IPS DF 4.7 (cell line): ENCODE results near the gene KREMEN1.
"Not testable (repeated sequence)": the region's sequence is repeated elsewhere in the genome, so short reads cannot be mapped to it uniquely, and the experiment has no call there.

Source experiments
- DNase-seq: peaks from one replicate; pipeline ENCODE4 v3.0.0-alpha.2; 2013; ENCODE audit warnings: low spot score; ENCODE audit errors: extremely low read depth

KREMEN1 gene

DNA sequence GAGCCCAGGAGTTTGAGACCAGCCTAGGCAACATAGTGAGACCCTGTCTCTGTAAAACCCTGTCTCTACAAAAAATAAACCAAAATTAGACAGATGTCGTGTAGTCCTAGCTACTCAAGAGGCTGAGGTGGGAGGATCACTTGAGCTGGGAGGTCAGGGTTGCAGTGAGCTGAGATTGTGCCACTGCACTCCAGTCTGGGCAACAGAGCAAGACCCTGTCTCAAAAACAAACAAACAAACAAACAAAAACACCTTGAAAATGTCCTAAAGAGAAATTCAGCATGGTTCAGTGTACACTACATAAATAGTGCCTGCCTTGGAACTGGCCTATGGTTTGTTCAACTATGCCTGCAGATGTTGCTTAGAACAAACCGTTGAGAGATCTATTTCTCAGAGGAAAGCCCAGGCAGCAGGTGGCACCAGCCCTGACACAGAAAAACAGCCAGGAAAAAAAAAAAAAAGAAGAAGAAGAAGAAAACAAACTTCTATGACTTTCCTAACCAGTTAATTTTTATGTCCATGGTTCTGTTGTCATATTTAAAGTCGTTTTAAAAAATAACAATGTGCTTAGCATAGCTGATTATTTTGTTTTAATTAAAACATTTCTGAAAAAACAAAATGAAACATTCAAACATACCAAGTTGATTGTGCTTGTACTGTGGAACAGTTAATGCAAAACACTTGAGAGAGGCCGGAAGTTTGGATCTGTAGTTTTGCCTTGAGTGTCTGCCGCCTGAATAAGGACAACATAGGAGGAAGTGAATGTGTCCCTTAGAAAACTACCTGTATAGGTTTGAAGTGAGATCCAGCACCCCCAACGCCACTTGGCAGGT, 5.4 kb downstream of the KREMEN1 start:
- DNase-seq: no peak

DNA sequence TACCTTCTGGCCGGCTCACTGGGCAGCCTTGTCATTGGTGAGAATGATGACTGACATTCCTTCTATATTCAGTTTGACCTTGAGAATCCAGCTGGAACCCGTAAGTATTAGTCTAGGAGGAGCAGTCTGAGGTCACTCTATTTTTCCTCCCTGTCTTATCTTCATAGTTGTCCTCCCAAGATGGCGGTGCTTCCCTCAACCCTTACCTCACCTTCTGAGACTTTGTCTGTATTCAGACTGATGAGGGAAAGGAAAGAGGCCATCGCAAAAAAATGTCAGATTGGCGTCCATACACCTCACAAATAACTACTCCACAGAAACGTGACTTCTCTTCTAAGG, 6.0 kb downstream of the KREMEN1 start:
- no peak for DNase-seq

DNA sequence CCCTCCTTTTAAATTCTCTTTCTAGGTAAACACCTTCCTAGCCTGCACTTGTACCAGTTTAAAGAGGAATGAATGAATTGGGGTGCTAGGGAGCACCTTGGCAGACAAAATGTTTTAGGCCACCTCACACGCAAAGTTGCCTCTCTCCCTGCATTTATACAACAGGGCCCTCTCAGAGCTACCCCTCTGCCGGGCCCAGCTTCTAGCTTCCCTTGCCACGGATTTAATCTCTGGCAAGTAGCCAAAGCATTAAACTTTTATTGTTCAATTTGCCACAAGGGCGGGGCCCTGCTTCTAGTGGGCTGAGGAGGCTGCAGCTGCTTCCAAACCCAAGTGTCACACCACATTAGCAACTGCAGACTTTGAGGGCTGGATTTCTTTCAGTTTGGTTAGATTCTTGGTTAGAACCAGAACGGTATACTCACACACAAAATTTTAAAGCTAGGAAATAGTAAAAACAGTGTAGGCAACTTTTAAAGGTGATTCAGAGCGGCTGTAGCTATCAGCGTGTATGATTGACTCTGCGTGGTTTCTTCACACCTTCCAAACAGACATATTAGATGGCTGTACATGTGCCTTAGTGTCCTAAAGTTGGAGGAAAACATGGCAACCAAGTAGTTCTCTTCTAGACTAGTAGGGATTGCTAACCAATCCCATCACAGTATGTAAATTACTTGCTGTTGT, 6.5 kb downstream of the KREMEN1 start:
- no peak for DNase-seq

DNA sequence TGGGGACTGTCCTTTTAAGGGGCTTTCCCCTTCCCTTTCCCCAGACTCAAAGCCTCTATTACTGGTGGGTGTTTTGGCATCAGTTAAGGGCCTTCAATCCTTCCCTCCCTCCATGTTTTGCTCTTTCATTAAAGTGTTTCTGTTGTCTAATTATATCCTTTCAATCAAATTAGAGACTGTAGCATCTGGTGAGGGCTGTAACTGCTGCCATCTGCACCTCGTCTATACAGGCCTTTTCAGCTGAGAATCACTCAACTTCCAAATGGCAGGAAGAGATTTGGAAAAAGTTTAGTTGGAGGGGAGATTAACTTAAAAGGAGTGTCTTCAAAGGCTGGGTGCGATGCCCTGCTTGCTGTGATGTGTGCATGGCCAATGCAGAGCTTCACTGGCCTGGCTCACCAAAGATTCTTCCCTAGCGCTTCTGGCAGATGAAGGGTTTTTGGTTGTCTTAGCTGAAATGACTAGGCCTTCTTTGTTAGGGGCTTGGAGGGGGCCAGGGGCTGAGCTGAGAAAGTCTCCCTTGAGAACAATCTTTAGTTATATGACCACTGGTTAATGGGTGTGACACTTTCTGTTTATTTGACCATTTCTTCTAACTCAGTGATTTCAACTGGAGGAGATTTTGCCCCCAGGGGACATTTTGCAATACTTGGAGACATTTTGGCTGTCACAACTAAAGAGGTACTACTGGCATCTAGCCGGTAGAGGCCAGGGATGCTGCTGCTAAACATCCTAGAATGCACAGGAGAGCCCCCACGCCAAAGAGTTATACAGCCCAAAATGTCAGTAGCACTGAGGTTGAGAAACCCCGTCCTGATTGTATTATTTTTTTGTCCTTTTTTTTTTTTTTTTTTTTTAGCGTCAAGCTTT, 7.5 kb downstream of the KREMEN1 start:
- no peak for DNase-seq

DNA sequence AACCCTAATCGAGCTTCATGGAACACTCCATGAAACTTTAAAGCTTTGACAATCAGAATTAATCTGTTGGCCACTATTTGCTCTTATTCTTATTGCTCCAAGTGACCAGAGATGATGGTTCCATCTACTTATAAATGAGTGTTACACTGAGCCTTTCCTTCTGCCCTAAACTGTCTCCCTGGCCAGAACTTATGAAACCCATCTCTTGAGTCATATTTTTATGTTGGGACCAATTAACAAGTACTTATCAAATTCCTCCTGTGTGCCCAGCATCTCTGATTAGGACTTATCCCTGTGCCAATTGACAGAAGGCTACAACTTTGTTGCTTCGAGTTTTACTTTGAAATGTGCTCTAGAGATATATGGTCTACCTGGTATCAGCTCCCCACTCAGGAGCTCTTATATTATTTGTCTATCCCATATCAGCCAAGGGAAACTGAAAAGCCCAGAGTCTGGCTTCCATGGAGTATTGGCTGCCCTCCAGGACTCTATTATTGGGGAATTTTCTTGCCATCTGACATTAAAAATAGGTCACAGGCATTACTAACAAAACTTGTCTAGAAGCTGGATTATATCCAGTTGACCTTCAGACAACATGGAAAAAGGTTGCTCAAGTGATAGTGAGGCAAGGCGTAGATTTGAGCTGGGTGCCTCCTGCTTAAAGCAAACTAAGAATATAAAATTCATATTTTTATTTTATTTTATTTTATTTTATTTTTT, 8.8 kb downstream of the KREMEN1 start:
- DNase-seq: no peak

DNA sequence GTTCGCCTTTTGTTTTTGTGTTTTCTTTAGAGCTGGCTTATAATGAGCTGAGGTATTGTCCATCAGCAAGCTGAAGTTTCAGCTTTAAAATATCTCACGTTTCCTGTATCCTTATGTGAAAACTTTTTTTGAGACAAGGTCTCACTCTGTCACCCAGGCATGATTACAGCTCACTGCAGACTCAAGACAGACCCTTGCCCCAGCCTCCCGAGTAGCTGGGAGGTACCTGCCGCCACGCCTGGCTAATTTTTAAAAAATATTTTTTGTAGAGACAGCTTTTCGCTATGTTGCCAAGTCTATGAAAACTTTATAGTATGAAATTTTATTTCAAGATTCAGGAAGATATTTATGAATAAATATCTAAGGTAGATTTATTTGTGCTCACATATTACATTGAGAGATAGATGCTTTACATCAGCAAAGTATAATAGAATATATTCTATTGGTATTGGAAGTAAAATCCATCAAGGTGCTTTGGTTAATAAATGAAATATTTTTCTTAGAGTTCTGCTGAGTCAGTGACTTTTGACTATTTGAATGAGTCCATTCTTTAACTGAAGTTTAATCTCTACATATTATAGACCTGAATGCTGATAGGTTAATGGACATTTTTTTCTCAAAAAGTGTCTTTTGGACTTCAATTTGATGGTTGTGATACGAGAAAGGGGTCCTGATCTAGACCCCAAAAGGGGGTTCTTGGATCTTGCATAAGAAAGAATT, 10.2 kb downstream of the KREMEN1 start:
- no peak for DNase-seq

DNA sequence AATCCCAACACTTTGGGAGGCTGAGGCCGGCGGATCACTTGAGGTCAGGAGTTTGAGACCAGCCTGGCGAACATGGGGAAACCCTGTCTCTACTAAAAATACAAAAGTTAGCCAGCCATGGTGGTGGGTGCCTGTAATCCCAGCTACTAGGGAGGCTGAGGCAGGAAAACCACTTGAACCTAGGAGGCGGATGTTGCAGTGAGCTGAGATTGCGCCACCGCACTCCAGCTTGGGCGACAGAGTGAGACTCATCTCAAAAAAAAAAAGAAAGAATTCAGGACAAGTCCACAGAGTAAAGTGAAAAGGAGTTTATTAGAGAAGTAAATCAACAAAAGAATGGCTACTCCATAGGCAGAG, 10.7 kb downstream of the KREMEN1 start:
- DNase-seq: not testable (repeated sequence)

DNA sequence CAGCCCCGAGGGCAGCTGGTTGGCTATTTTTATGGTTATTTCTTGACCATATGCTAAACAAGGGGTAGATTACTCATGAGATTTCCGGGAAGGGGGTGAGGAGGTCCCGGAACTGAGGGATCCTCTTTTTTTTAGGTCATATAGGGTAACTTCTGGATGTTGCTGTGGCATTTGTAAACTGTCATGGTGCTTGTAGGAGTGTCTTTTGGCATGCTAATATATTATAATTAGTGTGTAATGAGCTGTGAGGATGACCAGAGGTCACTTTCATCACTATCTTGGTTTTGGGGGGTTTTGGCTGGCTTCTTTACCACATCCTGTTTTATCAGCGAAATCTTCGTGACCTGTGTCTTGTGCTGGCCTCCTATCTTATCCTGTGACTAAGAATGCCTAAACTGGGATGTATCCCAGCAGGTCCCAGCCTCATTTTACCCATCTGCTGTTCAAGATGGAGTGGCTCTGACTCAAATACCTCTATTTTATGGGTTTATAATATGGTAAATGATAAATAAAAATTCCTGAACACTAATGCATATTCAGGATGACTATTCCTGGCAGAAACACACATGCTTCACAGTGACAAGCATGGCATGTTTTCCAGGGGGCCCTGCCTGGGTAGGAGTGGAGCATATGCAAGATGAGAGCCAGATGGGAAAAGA, 11.2 kb downstream of the KREMEN1 start:
- no peak for DNase-seq

DNA sequence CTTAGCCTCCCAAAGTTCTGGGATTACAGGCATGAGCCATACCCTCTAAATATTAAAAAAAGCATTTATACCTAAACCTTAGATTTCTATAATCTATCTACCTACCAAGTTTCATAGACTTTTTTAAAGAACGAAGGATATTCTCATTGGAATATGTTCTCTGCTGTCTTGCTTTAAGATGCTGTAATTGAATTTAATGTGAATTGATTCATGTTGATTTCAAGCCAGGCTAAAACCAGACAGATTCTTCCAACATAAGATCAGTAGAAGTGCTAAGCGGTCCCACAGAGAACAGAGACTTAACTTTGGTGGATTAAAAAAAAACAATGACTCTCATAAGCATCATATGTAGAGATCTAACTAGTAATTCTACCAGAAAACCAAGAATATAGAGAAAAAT, 14.2 kb downstream of the KREMEN1 start:
- DNase-seq: no peak

DNA sequence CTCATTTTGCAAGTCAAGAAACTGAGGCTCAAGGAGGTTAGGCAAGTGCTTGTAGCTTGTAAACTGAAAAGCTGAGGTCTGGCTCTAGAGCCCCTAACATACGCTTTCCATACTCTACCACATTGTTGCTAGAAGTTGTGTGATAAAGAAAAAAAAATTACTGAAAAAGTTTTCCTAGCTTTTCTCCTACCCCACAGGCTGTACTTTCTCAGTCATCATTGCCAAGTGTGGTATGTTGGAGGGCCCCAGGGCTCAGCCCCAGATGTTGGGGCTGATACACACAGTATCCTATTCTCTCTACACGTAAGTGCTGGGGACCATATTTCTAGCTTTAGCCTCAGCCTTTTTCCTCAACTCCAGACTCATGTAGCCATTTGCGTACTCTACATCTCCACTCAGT, 16.0 kb downstream of the KREMEN1 start:
- no peak for DNase-seq

DNA sequence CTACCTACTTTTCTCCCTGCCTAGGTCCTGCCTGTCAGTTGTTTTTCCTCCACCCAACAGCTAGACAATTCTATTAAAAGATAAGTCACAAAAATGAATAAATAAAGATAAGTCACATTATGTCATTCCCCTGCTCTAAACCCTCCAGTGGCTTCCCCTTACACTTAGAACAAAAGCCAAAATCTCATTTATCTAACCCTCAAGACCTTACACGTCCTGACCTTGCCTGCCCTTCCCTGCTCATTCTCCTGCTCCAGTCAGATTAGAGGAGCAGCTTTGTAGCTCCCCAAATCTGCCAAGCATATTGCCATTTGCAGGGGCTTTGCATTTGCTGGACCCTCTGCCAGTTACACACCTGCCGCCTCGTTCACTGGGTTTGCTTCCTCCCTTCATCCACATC, 16.7 kb downstream of the KREMEN1 start:
- no peak for DNase-seq

DNA sequence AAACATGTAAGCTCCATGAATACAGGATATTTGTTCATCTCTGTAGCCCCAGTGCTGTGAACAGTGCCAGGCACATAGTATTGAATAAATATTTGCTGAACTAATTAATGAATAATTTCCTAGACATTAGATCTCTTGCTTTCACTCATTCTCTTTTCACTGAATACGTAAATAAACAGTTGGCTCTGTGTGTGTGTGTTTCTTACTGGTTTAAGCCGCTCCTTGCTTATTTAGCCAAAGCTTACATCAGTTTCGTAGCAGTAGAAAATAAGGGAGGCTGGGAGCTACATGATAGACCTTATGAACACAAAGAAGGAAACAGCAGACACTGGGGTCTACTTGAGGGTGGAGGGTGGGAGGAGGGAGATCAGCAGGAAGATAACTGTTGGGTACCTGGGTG, 17.2 kb downstream of the KREMEN1 start:
- DNase-seq: no peak

DNA sequence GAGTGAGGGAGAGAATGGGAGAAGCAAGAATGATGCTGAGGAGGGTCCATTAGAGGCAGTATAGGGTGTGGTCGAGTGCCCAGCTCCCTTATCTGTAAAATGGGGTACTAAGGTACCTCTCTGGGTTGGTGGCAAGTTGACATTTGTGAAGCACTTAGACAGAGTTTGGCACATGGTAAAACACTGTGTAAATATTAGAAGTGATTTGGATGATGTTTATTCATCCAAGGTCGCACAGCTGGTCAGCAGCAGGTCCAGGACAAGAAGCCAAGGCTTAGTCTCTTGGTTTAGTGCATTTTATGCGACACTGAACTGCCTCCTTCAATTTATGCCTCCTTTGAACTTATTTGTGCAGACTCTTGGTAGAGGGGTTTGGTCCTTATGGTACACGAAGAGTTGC, 19.4 kb downstream of the KREMEN1 start:
- no peak for DNase-seq

DNA sequence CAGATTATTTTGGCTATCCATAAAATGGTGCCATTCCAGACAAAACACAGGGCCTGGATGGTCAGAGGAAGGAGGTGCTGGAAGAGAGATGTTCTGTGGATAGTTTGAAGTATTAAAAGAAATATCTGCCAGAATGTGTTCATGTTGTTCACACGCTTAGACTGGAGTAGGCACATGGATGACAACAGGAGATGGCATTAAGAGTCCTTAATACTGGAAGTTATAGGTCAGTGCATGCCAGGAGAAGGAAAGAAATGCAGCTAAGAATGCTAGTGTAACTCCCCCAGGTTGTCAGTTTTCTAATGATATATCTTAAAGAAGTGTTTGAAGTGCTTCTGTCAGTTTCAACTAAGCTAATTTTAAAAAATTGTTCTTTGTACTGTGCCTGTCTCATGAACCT, 20.2 kb downstream of the KREMEN1 start:
- DNase-seq: no peak

DNA sequence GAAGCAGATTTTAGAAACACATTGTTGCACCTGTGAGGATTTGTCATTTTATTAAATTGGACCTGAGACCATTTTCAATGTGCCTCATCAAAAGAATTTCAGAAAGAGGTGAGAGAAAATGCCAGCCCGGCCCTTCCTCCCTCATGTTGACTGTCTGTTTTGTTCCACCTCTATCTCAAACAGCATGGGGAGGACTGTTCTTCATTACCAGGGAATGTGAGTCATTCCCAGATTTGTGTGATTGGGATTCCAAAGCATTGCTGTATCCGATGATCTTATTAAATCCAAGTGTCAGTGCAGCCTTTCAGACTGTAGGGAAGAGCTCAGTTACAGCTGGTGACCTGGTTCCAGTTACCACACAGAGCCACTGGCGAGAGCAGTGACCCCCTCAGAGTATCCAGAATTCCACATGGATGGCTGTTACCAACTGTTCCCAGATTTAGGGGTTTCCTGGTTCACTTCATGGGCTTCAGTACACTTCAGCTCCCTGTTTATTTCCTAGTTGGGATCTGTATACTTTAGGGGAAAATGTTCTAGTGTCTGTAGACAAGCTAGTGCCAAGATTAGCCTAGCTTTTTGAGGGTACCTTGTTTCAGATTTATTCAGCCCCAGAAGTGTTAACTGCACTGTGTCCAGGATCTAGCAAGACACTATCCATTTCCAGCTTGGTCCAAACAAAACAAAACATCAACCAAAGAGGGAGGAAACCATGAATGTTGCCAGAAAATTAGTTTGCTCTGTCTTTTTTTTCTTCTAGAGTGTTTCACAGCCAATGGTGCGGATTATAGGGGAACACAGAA, 20.9 kb downstream of the KREMEN1 start:
- DNase-seq: no peak

DNA sequence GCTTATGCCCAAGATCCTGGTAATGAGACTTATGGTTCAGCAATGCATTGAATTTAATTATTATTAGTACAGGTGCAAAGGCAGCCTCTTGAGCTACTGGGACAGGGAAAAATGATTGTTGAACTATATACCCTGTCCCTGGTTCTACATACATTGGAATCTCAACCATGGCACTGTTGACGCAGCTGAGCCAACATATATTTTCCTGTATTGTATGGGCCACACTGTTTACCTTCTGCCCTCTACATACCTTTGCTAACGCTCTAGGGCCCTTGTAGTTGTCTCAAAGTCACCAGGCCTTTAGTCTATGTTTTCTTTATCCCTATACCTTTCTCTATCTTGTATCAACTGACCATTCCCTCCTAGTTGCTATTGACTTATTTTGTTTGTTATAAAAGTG, 22.6 kb downstream of the KREMEN1 start:
- DNase-seq: no peak

DNA sequence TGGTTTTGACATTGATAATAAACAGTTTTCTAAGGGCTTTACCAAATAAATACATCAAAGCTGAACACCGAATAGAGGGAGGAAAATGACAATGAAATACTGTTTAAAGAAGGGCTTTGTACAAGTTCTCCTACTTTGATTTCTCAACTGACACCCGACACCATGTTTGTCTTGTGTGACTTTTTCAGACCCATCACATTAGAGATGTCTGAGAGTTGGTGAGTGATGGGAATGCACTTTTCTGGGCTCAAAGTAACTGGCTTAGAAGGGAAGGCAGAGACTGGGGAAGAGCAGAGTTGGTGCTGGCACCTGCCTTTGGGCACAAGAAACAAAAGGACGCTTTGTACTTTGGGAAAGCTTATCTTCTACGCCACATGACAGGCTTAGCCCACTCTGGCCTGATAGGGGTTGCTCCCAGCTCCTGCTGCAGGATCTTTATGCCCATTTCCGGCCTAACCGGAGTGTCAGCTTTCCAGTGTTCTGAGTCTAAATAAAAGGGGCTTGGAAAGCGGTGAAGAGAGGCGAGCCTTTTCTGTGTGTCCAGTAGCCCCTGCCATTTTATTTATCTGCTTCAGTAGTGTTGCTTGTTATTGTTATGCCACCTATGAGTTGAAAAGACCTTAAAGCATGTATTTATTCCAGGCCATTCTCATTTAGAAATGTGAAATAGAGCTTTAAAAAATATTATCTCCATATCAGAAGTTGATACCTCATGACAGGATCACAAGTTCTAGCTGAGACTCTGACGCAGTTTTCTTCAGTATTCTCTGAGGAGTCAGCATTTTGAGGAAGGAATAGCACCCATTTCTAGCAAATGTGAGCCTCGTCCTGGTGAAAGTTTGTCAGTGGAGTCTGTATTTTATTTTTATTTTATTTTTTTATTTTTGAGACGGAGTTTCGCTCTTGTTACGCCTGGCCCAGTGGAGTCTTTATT, 24.2 kb downstream of the KREMEN1 start:
- DNase-seq: no peak

DNA sequence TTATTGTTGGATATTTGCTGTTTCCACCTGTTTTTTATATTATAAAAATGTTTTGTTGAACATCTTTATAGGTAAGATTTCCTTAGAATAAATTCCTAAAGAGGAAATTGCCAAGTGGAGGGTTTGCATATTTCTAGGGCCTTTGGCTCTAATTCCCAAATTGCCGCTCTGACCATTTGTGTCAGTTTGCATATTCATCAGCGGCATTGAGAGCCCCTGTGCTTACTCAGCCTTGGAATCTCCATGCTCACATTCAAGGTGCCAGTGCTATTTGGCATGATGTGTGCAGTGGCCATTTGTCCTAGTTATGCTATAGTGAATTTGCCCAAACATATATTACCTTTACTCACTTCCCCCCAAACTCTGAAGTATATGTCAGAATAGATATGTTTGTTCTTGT, 25.5 kb downstream of the KREMEN1 start:
- DNase-seq: no peak

DNA sequence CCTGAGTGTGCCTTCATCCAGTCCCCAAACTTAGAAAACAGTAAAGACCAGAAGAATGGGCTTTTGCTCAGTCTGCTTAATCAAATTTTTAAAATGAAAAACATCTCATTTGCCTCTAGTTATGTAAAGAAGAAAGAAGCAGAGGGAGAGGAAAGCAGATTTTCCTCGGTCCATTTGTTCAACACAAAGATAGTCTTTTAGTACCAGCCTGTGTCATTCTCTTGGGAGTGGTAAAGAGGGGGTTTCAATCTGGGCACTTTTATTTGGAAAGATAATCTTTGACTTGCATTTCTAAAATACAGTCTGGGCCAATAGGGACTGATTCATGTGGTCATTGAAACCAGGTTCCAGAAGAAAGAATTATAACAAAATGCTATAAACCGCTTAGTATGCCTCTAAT, 29.5 kb downstream of the KREMEN1 start:
- DNase-seq: no peak
